Measurements from ENCODE around the gene ADGB. TPM values are rescaled to one million over a fixed set of nuclear protein-coding genes. Genes with fewer than 3 reads are reported as not detected.
A peak's percentile ranks its signal among the peaks of the same experiment; 100 is the strongest.

ADGB gene
- total and polyA plus RNA-seq, 2 of the 13 experiments (the other 11 are each of a cell fraction or from before 2014, with no cell fraction given) = not detected

- peak; percentile 71 for TF ChIP-seq ZNF781 (CRISPR knock-in tag; IDR thresholded peaks at IDR 0.05; ENCODE audit: borderline replicate concordance, not compliant biosample characterization)
- 0 out of 2 replicates have a peak, but pooled peaks have one; percentile 15 for TF ChIP-seq ARID2 (CRISPR knock-in tag; IDR thresholded peaks at IDR 0.05; ENCODE audit: borderline replicate concordance)
- TF ChIP-seq, protein P1, sequence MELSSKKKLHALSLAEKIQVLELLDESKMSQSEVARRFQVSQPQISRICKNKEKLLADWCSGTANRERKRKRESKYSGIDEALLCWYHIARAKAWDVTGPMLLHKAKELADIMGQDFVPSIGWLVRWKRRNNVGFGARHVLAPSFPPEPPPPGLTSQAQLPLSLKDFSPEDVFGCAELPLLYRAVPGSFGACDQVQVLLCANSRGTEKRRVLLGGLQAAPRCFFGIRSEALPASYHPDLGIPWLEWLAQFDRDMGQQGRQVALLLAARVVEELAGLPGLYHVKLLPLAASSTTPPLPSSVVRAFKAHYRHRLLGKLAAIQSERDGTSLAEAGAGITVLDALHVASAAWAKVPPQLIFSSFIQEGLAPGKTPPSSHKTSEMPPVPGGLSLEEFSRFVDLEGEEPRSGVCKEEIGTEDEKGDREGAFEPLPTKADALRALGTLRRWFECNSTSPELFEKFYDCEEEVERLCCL (CRISPR knock-in tag; IDR thresholded peaks at IDR 0.05; ENCODE audit: borderline replicate concordance) = no peak
- TF ChIP-seq GPBP1L1 (CRISPR knock-in tag; IDR thresholded peaks at IDR 0.05) = no peak
- TF ChIP-seq SIX4 (CRISPR knock-in tag; IDR thresholded peaks at IDR 0.05) = no peak
- TF ChIP-seq ZNF350 (CRISPR knock-in tag; IDR thresholded peaks at IDR 0.05; ENCODE audit: borderline replicate concordance, low read depth) = peak; percentile 85
- no peak for TF ChIP-seq NPAS2 (CRISPR knock-in tag; IDR thresholded peaks at IDR 0.05; ENCODE audit: borderline replicate concordance)
- TF ChIP-seq ZNF34 (CRISPR knock-in tag; IDR thresholded peaks at IDR 0.05; ENCODE audit: borderline replicate concordance) = 0 out of 2 replicates have a peak, but pooled peaks have one; percentile 31
- TF ChIP-seq NBN (conservative IDR thresholded peaks at IDR 0.05) = no peak
- no peak for TF ChIP-seq RAD51 (IDR thresholded peaks at IDR 0.05; ENCODE audit: borderline replicate concordance)
- TF ChIP-seq ZNF274 (CRISPR knock-in tag; IDR thresholded peaks at IDR 0.05) = 0 out of 2 replicates have a peak, but pooled peaks have one; percentile 66
- peak; percentile 79 for TF ChIP-seq HNF1B (CRISPR knock-in tag; IDR thresholded peaks at IDR 0.05)
- TF ChIP-seq ZNF451 (CRISPR knock-in tag; IDR thresholded peaks at IDR 0.05) = no peak
- TF ChIP-seq TAF15 (IDR thresholded peaks at IDR 0.05; ENCODE audit: low read depth, low read length, poor library complexity, severe bottlenecking) = no peak
- TF ChIP-seq ZNF589 (CRISPR knock-in tag; conservative IDR thresholded peaks at IDR 0.05) = no peak
- no peak for TF ChIP-seq ZBTB42 (CRISPR knock-in tag; IDR thresholded peaks at IDR 0.05)
- TF ChIP-seq DBP (CRISPR knock-in tag; IDR thresholded peaks at IDR 0.05; ENCODE audit: not compliant biosample characterization) = no peak
- no peak for TF ChIP-seq GTF2F1 (IDR thresholded peaks at IDR 0.05; ENCODE audit: low read length)
- TF ChIP-seq ISL2 (CRISPR knock-in tag; IDR thresholded peaks at IDR 0.05) = peak; percentile 54
- TF ChIP-seq ZFP37 (CRISPR knock-in tag; IDR thresholded peaks at IDR 0.05; ENCODE audit: borderline replicate concordance) = 0 out of 2 replicates have a peak, but pooled peaks have one; percentile 38
- TF ChIP-seq ZNF788 (CRISPR knock-in tag; IDR thresholded peaks at IDR 0.05; ENCODE audit: borderline replicate concordance) = peak; percentile 86; the same call in 1 of the 2 replicates
- no peak for TF ChIP-seq ZNF558 (CRISPR knock-in tag; IDR thresholded peaks at IDR 0.05; ENCODE audit: borderline replicate concordance)
- TF ChIP-seq NFIC (IDR thresholded peaks at IDR 0.05; ENCODE audit: low read length) = no peak
- TF ChIP-seq SALL1 (CRISPR knock-in tag; IDR thresholded peaks at IDR 0.05) = peak; percentile 94
- no peak for TF ChIP-seq POLR2AphosphoS2 (IDR thresholded peaks at IDR 0.05; ENCODE audit: low read depth, low read length)
- peak; percentile 58; the same call in 1 of the 2 replicates for TF ChIP-seq NCOA2 (CRISPR knock-in tag; IDR thresholded peaks at IDR 0.05)
These were observed 258.6 kb downstream of the ADGB start (continued) for GRCh38 chr6:146857180-146857979.

Data from HepG2 (cell line).